HG02870 (cell line): ENCODE data around the gene CYTIP.

Experiments used
- ATAC-seq: cut with Tn5 transposase; IDR thresholded peaks from one replicate; pipeline ENCODE4 v1.9.1; 2021; ENCODE audit warnings: mild to moderate bottlenecking, moderate library complexity; ENCODE audit not compliant: unreplicated experiment

The CYTIP gene

DNA sequence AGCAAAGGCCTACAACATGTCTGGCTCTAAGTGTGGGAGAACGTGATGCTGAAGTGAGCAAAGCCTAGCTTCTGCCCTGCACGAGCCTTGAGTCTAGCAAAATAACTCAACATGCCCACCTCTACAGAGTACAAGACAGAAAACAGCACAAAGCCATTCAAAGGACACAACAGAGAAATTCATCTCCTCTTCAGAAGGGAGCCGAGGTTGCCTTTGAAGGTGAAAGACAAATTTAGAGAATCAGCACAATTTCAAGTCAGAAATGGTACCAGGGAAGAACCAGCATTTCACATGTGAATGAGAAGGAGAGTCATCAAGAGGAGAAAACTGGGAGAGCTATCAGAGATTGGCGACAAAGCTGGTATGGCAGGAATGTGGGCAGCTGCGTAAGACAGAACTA lies 21.7 kb upstream of the CYTIP start:
- ATAC-seq = no peak

DNA sequence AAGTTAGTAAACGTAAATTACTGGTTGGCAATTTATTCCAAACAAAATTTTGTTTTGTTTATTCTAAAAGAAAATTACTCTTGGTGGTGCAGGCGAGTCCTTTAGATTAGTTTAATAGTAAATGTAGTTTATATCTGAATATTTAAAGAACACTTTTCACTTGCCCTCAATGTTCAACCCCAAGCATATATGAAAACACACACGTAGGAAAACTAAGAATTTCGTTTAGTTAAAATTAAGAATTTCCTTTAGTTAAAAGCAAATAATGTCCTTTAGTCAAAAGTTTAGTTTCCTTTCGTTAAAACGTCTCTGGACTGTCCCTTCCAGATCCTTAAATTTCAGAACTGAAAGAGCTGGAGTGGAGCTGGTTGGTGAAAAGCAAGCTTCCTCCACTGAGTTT lies 19.1 kb upstream of the CYTIP start:
- ATAC-seq = no peak

GRCh38 chr2:157460897-157461296 lies 17.0 kb upstream of the CYTIP start:
- ATAC-seq = no peak

DNA sequence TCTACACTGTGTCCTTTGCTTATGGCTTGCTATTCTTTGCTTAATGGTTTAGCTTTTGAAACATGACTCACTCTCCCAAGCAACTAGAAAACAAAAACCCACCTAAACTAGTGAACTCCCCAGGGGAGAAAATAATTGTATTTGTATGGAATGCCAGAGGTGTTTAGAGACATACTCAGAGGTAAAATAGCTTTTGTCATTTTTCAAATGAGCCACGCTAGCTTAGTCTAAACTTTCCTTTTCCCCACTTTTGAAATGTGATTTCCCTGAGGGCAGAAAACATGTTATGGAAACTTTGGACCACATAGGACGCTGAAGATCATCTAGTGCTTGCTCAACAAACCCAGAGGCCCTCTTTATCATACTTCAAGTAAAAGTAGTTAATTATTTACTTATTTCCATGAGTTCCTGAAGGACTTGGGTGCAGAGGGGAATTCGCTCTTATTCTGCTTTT lies 16.5 kb upstream of the CYTIP start:
- no peak for ATAC-seq

GRCh38 chr2:157459486-157459885 lies 15.6 kb upstream of the CYTIP start:
- ATAC-seq = no peak

DNA sequence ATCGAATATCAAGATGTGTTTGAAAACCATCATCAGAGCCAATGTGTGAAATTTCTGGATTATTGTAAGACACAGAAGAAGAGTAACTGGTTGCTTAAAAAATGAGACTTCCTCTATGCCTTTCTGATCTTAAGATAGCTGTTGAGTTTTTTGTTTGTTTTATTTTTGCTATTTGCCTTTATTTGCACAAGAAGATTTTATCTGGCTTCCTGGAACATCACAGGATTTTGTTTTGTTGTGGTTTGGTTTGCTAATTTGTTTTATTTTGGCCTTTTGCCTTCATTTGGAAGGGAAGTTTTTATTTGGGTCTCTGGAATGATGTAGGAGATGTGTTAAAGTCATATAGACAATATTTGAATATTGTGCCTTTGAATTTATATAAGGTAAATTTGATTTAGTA lies 3.9 kb upstream of the CYTIP start:
- no peak for ATAC-seq

DNA sequence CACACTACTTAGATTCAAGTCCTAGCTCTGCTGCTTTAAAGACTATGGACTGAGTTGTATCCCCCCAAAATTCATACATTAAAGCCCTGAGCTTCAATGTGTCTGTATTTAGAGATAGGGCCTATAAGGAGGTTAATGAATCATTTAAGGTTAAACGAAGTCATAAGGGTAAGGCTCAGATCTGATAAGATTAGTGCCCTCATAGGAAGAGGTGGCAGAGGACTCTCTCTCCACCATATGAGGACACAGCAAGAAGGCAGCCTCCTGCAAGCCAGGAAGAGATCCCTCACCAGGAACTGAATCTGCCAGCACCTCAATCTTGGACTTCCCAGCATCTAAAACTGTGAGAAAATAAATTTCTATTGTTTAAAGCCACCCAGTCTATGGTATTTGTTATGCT lies 3.1 kb upstream of the CYTIP start:
- ATAC-seq = no peak

GRCh38 chr2:157444641-157445040 lies 752 bp upstream of the CYTIP start:
- peak; percentile 14 for ATAC-seq

DNA sequence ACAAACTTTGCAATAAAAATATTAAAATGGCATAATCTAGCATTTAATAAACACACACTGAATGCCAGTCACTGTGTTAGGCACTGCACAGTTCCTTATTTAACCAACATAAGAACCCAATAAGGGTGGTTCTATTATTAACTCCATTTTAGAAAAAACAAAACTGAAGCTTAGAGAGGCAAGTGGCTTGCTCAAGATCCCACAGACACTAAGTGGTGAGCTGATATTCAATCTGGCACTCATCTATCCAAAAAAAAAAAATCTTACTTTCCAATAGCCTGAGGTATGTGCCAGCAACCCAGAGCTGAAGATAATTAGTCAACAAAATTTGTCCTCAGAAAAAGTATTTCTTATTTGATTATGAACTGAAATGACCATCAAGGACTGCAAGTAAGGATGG lies 799 bp downstream of the CYTIP start:
- ATAC-seq = no peak

GRCh38 chr2:157442636-157443035 lies 1.3 kb downstream of the CYTIP start:
- ATAC-seq = no peak

- no peak for ATAC-seq
Measured at GRCh38 chr2:157442191-157442590, 1.7 kb downstream of the CYTIP start.

DNA sequence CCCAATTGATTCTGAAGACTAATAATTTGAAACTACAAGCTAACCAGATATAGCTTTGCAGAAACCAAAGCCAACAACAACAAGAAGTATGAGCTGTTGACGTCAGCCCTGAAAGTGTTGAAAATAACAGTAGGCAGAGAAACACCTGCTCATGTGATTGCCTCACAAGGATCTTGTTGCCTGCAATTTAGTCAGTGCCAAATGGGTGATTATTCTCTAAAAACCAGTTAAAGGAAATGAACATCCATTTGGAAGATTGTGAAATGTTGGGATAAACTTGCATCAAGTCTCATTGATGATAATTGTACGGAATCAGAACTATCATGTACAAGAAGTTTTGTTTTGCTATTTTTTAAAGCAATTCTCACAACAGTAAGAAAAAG lies 2.8 kb downstream of the CYTIP start:
- peak; percentile 39 for ATAC-seq

DNA sequence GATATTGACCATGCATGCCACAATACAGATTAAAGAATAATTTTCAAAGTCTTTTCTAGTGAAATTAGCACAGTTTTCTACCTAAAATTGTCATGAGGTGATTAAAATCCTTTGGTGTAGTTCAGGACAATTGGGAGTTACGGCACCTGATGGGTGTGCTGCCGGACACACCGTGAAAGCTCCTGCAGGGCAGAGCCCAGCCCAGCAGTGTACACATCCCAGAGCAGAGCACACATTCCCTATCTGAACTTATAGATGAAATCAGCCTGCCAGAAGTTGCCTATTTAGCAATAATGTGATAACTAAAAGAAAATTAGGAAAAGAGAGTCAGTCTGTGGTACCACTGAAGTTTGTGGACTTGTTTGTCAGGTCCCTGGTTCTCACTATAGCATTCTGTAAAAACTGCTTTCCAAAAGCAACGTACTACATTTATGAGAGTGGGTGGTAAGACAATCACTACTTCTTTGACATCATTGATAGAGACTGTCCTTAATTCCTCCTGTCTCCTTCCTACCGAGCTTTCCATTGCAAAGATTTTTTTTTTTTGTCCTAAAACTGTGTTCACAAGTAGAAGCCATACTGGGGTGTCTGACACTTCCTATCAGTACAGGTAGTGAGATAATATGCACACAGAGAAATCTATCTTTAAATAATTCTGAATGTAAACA lies 3.4 kb downstream of the CYTIP start:
- ATAC-seq = no peak

- ATAC-seq = peak; percentile 36
Measured at GRCh38 chr2:157439824-157440186, 4.1 kb downstream of the CYTIP start.

GRCh38 chr2:157438863-157439823 lies 4.7 kb downstream of the CYTIP start:
- peak; percentile 8 for ATAC-seq

DNA sequence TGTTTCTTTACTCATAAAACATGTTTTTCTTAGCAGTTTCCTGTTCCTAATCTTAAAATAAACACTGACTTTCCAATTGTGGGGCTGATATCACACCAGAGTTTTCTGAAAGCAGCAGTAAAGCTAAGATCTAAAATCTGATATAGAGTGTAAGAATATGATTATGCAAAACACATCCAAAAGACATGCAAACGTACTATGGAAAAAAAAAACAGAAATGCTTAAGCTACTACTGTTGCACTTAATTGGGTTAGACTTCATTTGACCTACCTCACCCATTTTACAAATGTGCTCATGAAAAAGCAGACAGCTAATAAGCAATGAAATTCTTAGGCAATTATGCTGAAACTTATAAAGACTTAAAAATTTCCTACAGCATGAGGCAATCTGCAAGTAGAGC lies 10.5 kb downstream of the CYTIP start:
- ATAC-seq = no peak

GRCh38 chr2:157432475-157433106 lies 11.3 kb downstream of the CYTIP start:
- ATAC-seq = no peak

GRCh38 chr2:157431176-157431575 lies 12.7 kb downstream of the CYTIP start:
- no peak for ATAC-seq

DNA sequence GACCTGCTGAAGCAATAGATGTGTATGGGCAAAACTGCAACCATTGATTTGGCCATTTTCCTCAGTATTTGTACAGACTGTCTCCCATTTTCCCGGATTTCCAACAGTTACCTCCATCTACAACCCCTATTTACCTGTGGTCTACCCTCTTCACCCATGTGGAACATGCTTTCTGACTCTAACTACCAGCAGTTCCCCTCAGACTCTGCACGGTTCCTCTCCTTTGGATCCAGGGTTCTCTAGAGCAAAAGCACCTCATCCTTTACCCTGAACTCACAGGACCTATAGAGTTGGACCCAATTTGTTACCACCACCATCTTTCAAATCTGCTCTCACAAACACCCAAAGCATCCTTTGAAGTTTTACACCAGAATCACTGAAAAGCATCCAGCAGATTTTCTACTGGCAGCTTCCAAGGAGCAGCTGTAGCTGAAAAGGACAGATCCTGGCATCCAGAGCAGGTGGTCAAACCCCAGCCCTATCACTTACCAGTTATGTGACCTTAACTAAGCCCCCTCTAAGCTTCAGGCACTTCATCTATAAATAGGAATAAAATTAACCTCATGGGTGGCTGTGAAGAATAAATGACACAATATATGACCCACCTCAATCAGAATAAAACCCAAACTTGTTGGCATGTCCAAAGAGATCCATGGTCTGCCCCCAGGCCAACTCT lies 15.3 kb downstream of the CYTIP start:
- no peak for ATAC-seq

DNA sequence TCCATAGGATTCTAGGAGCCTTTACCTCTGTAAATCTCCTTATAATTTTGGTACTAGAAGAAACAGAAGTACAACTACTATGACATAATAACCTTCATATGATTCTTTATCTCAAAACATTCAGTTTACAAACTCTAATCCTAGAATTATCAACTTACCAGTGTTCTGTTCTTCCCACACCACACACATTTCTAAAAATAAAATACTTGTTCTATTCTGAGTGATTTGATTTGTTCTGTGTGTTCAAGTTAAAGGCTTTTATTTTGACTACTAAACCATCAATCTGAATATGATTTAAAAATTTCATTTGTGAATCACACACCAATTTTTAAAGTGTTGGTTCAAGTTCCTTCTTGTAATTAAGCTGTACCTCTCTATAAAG lies 16.0 kb downstream of the CYTIP start:
- no peak for ATAC-seq
